Vagina (tissue), 2 donors: ENCODE measurements around the gene SLC17A5. TPM values are rescaled to one million over a fixed set of nuclear protein-coding genes. Genes with fewer than 3 reads are reported as not detected.

Experiments
- DNase-seq, 2 donors: peaks; one replicate each; pipeline ENCODE4 v3.0.0-alpha.2; 2017; ENCODE audit errors: extremely low spot score in 2 of 2
- H3K27ac ChIP-seq: fragments of 200-600 bp; sonication (generic); one replicate; pipeline ENCODE4 v1.5.1; 2019
- H3K27me3 ChIP-seq: fragments of 200-600 bp; sonication (generic); one replicate; pipeline ENCODE4 v1.5.1; 2019
- H3K36me3 ChIP-seq, 2 donors: fragments of 200-600 bp; sonication (generic); one replicate each; pipeline ENCODE4 v1.5.1; 2017 to 2019
- H3K4me1 ChIP-seq: fragments of 200-600 bp; sonication (generic); one replicate; pipeline ENCODE4 v1.5.1; 2019
- H3K4me3 ChIP-seq, 2 donors: fragments of 200-600 bp; sonication (generic); 1 replicate in 1 of 2; 2 replicates in 1 of 2; pipeline ENCODE4 v1.5.1; 2016 to 2019
- H3K9me3 ChIP-seq: fragments of 200-600 bp; sonication (generic); one replicate; pipeline ENCODE4 v1.5.1; 2019
- POLR2A ChIP-seq, 2 donors: fragments of 450-650 bp; IDR thresholded peaks; one replicate each; pipeline ENCODE4 v1.6.1; 2017; ENCODE audit warnings: antibody characterized with exemption in 2 of 2, mild to moderate bottlenecking in 2 of 2, moderate library complexity in 2 of 2
- POLR2AphosphoS5 ChIP-seq, 2 donors: sonication (generic); formaldehyde crosslinking; IDR thresholded peaks; one replicate each; pipeline ENCODE4 v1.9.0; 2017; ENCODE audit warnings: antibody characterized with exemption in 2 of 2, mild to moderate bottlenecking in 2 of 2, low read depth in 1 of 2; ENCODE audit not compliant: insufficient read depth in 1 of 2
- intact Hi-C: fragments of 100-400 bp; cut with DNase I; formaldehyde crosslinking; loops from one replicate; pipeline ENCODE4 v1.15.1; 2023
- total RNA-seq: library from RNA; depleted of rRNA; stranded (reverse); fragments of >200 nt; gene quantifications from one replicate; pipeline ENCODE4 v1.2.3, GENCODE V29; 2016
- TF ChIP-seq, protein P1 (sequence below), 3 experiments: fragments of 450-650 bp in 2 of 3; fragments of 200-600 bp in 1 of 3; sonication (generic) in 1 of 3; IDR thresholded peaks; one replicate each; pipeline ENCODE4 v1.5.1; 2017 to 2019; ENCODE audit warnings: antibody characterized with exemption in 3 of 3, mild to moderate bottlenecking in 2 of 3, moderate library complexity in 2 of 3

The SLC17A5 gene
- total RNA-seq, 1 donor from 2014 or later: 10.1 TPM

GRCh38 chr6:73642530-73642929 lies 11.3 kb downstream of the SLC17A5 start:
- H3K36me3 ChIP-seq: no peaks in the 10 kb centered on the region
- DNase-seq: no peak
- no peaks in the 10 kb centered on the region for H3K9me3 ChIP-seq
- no peak overlapping the region for H3K27ac ChIP-seq
- H3K4me1 ChIP-seq: no peaks in the 10 kb centered on the region
- intact Hi-C loops: no loop called here
- no peak for TF ChIP-seq POLR2AphosphoS5 (IDR thresholded peaks at IDR 0.05; ENCODE audit: insufficient read depth in 1 of 2, low read depth in 1 of 2)
- H3K4me3 ChIP-seq: no peak overlapping the region
- H3K27me3 ChIP-seq: no peaks in the 10 kb centered on the region

GRCh38 chr6:73640179-73640750 lies 13.5 kb downstream of the SLC17A5 start:
- Histone ChIP-seq H3K4me1 (no peaks in the 10 kb centered on the region), H3K27ac (no peak overlapping the region), H3K36me3 (no peaks in the 10 kb centered on the region), H3K27me3 (no peaks in the 10 kb centered on the region), H3K4me3 (no peak overlapping the region), H3K9me3 (no peaks in the 10 kb centered on the region)
- intact Hi-C loops: no loop called here
- no peak for DNase-seq
- TF ChIP-seq POLR2A (IDR thresholded peaks at IDR 0.05) (no peak), POLR2AphosphoS5 (IDR thresholded peaks at IDR 0.05; ENCODE audit: insufficient read depth in 1 of 2, low read depth in 1 of 2) (no peak)
- TF ChIP-seq, protein P1, sequence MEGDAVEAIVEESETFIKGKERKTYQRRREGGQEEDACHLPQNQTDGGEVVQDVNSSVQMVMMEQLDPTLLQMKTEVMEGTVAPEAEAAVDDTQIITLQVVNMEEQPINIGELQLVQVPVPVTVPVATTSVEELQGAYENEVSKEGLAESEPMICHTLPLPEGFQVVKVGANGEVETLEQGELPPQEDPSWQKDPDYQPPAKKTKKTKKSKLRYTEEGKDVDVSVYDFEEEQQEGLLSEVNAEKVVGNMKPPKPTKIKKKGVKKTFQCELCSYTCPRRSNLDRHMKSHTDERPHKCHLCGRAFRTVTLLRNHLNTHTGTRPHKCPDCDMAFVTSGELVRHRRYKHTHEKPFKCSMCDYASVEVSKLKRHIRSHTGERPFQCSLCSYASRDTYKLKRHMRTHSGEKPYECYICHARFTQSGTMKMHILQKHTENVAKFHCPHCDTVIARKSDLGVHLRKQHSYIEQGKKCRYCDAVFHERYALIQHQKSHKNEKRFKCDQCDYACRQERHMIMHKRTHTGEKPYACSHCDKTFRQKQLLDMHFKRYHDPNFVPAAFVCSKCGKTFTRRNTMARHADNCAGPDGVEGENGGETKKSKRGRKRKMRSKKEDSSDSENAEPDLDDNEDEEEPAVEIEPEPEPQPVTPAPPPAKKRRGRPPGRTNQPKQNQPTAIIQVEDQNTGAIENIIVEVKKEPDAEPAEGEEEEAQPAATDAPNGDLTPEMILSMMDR (IDR thresholded peaks at IDR 0.05): no peak

- TF ChIP-seq POLR2A (IDR thresholded peaks at IDR 0.05) (no peak), POLR2AphosphoS5 (IDR thresholded peaks at IDR 0.05; ENCODE audit: insufficient read depth in 1 of 2, low read depth in 1 of 2) (no peak)
- TF ChIP-seq, protein P1 (IDR thresholded peaks at IDR 0.05): no peak
- no peaks in the 10 kb centered on the region for H3K4me1 ChIP-seq
- DNase-seq: no peak
- no peaks in the 10 kb centered on the region for H3K9me3 ChIP-seq
- peaks cover 0 to 9% of the 10 kb centered on the region in 2 donors for H3K36me3 ChIP-seq
- intact Hi-C loops: no loop called here
- H3K4me3 ChIP-seq: no peak overlapping the region
- H3K27ac ChIP-seq: no peak overlapping the region
- H3K27me3 ChIP-seq: no peaks in the 10 kb centered on the region
These were observed 14.8 kb downstream of the SLC17A5 start for GRCh38 chr6:73639040-73639439.

GRCh38 chr6:73637404-73637803 lies 16.4 kb downstream of the SLC17A5 start:
- intact Hi-C loops: no loop called here

DNA sequence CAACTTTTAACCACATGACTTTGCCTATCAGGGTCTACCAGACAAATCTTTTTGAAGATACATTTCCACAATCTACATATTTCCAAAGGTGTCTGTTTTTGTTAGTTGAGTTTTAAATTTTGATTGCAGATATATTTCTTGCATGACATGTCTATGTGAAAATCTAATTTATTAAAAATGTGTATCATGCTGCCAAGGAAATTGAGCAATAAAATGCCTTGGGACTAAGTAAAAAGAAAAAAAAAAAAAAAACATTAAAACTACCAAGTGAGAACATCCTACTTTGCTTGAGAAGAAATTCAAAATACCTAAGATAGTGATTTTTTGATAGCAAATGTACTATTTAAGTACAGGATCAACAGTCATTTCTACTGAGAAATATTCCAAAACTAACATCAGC lies 17.7 kb downstream of the SLC17A5 start:
- Histone ChIP-seq H3K27ac (no peak overlapping the region), H3K27me3 (no peaks in the 10 kb centered on the region), H3K36me3 (peaks cover 0 to 15% of the 10 kb centered on the region in 2 donors), H3K9me3 (no peaks in the 10 kb centered on the region), H3K4me1 (no peaks in the 10 kb centered on the region), H3K4me3 (no peak overlapping the region)
- TF ChIP-seq POLR2A (IDR thresholded peaks at IDR 0.05): no peak
- TF ChIP-seq, protein P1 (IDR thresholded peaks at IDR 0.05): no peak
- no peak for TF ChIP-seq POLR2AphosphoS5 (IDR thresholded peaks at IDR 0.05; ENCODE audit: insufficient read depth in 1 of 2, low read depth in 1 of 2)
- DNase-seq: no peak
- intact Hi-C loops: no loop called here

More at GRCh38 chr6:73637404-73637803, 16.4 kb downstream of the SLC17A5 start:
- Histone ChIP-seq H3K27me3 (no peaks in the 10 kb centered on the region), H3K4me3 (no peak overlapping the region), H3K4me1 (no peaks in the 10 kb centered on the region), H3K27ac (no peak overlapping the region), H3K36me3 (peaks cover 0 to 15% of the 10 kb centered on the region in 2 donors), H3K9me3 (no peaks in the 10 kb centered on the region)
- DNase-seq: no peak
- TF ChIP-seq, protein P1 (IDR thresholded peaks at IDR 0.05): no peak
- no peak for TF ChIP-seq POLR2A (IDR thresholded peaks at IDR 0.05)
- TF ChIP-seq POLR2AphosphoS5 (IDR thresholded peaks at IDR 0.05; ENCODE audit: insufficient read depth in 1 of 2, low read depth in 1 of 2): no peak
